ENCODE measurements around the gene KPTN. TPM values are rescaled to one million over a fixed set of nuclear protein-coding genes. Genes with fewer than 3 reads are reported as not detected.

The KPTN gene
- total RNA-seq, 1 experiment from 2014 or later, result 8.0 TPM

GRCh38 chr19:47529018-47529742, 45.2 kb upstream of the KPTN start:
- intact Hi-C loops (cut with micrococcal nuclease), result no loop called here
- CTCF ChIA-PET, result no interaction called here

GRCh38 chr19:47526798-47527197, 42.8 kb upstream of the KPTN start:
- no TSS peak for BruUV-seq (replicated peaks)

More at GRCh38 chr19:47529018-47529742, 45.2 kb upstream of the KPTN start:
- DNase-seq (no peak), ATAC-seq (no peak)
- H4K20me1 ChIP-seq (ENCODE audit: low read length), result no peaks in the 10 kb centered on the region
- H3K27me3 ChIP-seq (ENCODE audit: low read length), result no peaks in the 10 kb centered on the region
- no peak overlapping the region for H3K9ac ChIP-seq (ENCODE audit: low read length)
- POLR2A ChIA-PET (ENCODE audit: unreplicated experiment), result no interaction called here
- no TSS peak for BruUV-seq (replicated peaks)
- no peaks in the 10 kb centered on the region for H3K36me3 ChIP-seq (ENCODE audit: low read depth, low read length)
- no peak overlapping the region for H3K27ac ChIP-seq (ENCODE audit: low read length)
- H3K4me1 ChIP-seq (ENCODE audit: insufficient read depth, low read length), result no peaks in the 10 kb centered on the region
- no peak overlapping the region for H3K4me3 ChIP-seq (ENCODE audit: low read length)
- no peaks in the 10 kb centered on the region for H3F3A ChIP-seq (ENCODE audit: low read length, unreplicated experiment)
- H3K9me2 ChIP-seq (replicated peaks; ENCODE audit: low read length), result no peaks in the 10 kb centered on the region
- H3K9me3 ChIP-seq (ENCODE audit: low read length), result no peaks in the 10 kb centered on the region
- TF ChIP-seq EZH2 (IDR thresholded peaks at IDR 0.05; ENCODE audit: low read length, unreplicated experiment), result no peak
- no peak for TF ChIP-seq EZH2phosphoT487 (IDR thresholded peaks at IDR 0.05; ENCODE audit: borderline replicate concordance, low read length)
- no peak for TF ChIP-seq CTCF (conservative IDR thresholded peaks at IDR 0.05; ENCODE audit: low read depth, low read length)
- no peak overlapping the region for H2AFZ ChIP-seq (ENCODE audit: low read length)
- no peak overlapping the region for H3K4me2 ChIP-seq (ENCODE audit: low read length)
- no peaks in the 10 kb centered on the region for H3K79me2 ChIP-seq (ENCODE audit: low read length)

More at GRCh38 chr19:47526798-47527197, 42.8 kb upstream of the KPTN start:
- no peaks in the 10 kb centered on the region for H3K27me3 ChIP-seq (ENCODE audit: low read length)
- H3K4me3 ChIP-seq (ENCODE audit: low read length), result no peak overlapping the region
- ChIA-PET POLR2A (ENCODE audit: unreplicated experiment) (no interaction called here), CTCF (no interaction called here)
- H3K27ac ChIP-seq (ENCODE audit: low read length), result no peak overlapping the region
- H3F3A ChIP-seq (ENCODE audit: low read length, unreplicated experiment), result no peaks in the 10 kb centered on the region
- no peaks in the 10 kb centered on the region for H3K4me1 ChIP-seq (ENCODE audit: insufficient read depth, low read length)
- H3K4me2 ChIP-seq (ENCODE audit: low read length), result no peak overlapping the region
- no peak overlapping the region for H3K9ac ChIP-seq (ENCODE audit: low read length)
- no peak for TF ChIP-seq CTCF (conservative IDR thresholded peaks at IDR 0.05; ENCODE audit: low read depth, low read length)
- no peak for TF ChIP-seq EZH2phosphoT487 (IDR thresholded peaks at IDR 0.05; ENCODE audit: borderline replicate concordance, low read length)
- no peak for TF ChIP-seq EZH2 (IDR thresholded peaks at IDR 0.05; ENCODE audit: low read length, unreplicated experiment)
- no peaks in the 10 kb centered on the region for H3K36me3 ChIP-seq (ENCODE audit: low read depth, low read length)
- ATAC-seq, result no peak
- no peaks in the 10 kb centered on the region for H3K79me2 ChIP-seq (ENCODE audit: low read length)
- no peaks in the 10 kb centered on the region for H4K20me1 ChIP-seq (ENCODE audit: low read length)
- no peaks in the 10 kb centered on the region for H3K9me3 ChIP-seq (ENCODE audit: low read length)
- no peak for DNase-seq
- no peaks in the 10 kb centered on the region for H3K9me2 ChIP-seq (replicated peaks; ENCODE audit: low read length)
- H2AFZ ChIP-seq (ENCODE audit: low read length), result no peak overlapping the region
- intact Hi-C loops (cut with micrococcal nuclease), result no loop called here

Data from PC-3 (cell line).